Measurements from ENCODE around the gene NELL1.

The NELL1 gene

GRCh38 chr11:21465203-21465602 lies 795.8 kb downstream of the NELL1 start:
- Histone ChIP-seq H3K27me3 (ENCODE audit: control insufficient read depth, insufficient read depth, low read length) (no peaks in the 10 kb centered on the region), H3K36me3 (ENCODE audit: control insufficient read depth, insufficient read depth, low read length) (no peaks in the 10 kb centered on the region), H3K9me3 (ENCODE audit: control insufficient read depth, low read length) (no peaks in the 10 kb centered on the region), H3K4me3 (ENCODE audit: low read length) (no peak overlapping the region), H3K4me1 (ENCODE audit: control insufficient read depth, insufficient read depth, low read length) (no peaks in the 10 kb centered on the region), H3K9ac (ENCODE audit: low read length) (no peak overlapping the region)

- H3K27me3 ChIP-seq (ENCODE audit: control insufficient read depth, insufficient read depth, low read length) = no peaks in the 10 kb centered on the region
- H3K4me1 ChIP-seq (ENCODE audit: control insufficient read depth, insufficient read depth, low read length) = no peaks in the 10 kb centered on the region
- no peak overlapping the region for H3K4me3 ChIP-seq (ENCODE audit: low read length)
- no peak overlapping the region for H3K9ac ChIP-seq (ENCODE audit: low read length)
- no peaks in the 10 kb centered on the region for H3K36me3 ChIP-seq (ENCODE audit: control insufficient read depth, insufficient read depth, low read length)
- no peaks in the 10 kb centered on the region for H3K9me3 ChIP-seq (ENCODE audit: control insufficient read depth, low read length)
Measured at GRCh38 chr11:21465920-21466319, 796.5 kb downstream of the NELL1 start.

- Histone ChIP-seq H3K27me3 (ENCODE audit: control insufficient read depth, insufficient read depth, low read length) (no peaks in the 10 kb centered on the region), H3K36me3 (ENCODE audit: control insufficient read depth, insufficient read depth, low read length) (no peaks in the 10 kb centered on the region), H3K9ac (ENCODE audit: low read length) (no peak overlapping the region), H3K4me1 (ENCODE audit: control insufficient read depth, insufficient read depth, low read length) (no peaks in the 10 kb centered on the region), H3K9me3 (ENCODE audit: control insufficient read depth, low read length) (no peaks in the 10 kb centered on the region), H3K4me3 (ENCODE audit: low read length) (no peak overlapping the region)
Measured at GRCh38 chr11:21470521-21470920, 801.1 kb downstream of the NELL1 start.

- Histone ChIP-seq H3K9ac (ENCODE audit: low read length) (no peak overlapping the region), H3K27me3 (ENCODE audit: control insufficient read depth, insufficient read depth, low read length) (no peaks in the 10 kb centered on the region), H3K36me3 (ENCODE audit: control insufficient read depth, insufficient read depth, low read length) (no peaks in the 10 kb centered on the region), H3K9me3 (ENCODE audit: control insufficient read depth, low read length) (no peaks in the 10 kb centered on the region), H3K4me1 (ENCODE audit: control insufficient read depth, insufficient read depth, low read length) (no peaks in the 10 kb centered on the region), H3K4me3 (ENCODE audit: low read length) (no peak overlapping the region)
Measured at GRCh38 chr11:21472261-21472660, 802.9 kb downstream of the NELL1 start.

GRCh38 chr11:21474529-21474928 lies 805.1 kb downstream of the NELL1 start:
- Histone ChIP-seq H3K27me3 (ENCODE audit: control insufficient read depth, insufficient read depth, low read length) (no peaks in the 10 kb centered on the region), H3K4me1 (ENCODE audit: control insufficient read depth, insufficient read depth, low read length) (no peaks in the 10 kb centered on the region), H3K9ac (ENCODE audit: low read length) (no peak overlapping the region), H3K4me3 (ENCODE audit: low read length) (no peak overlapping the region), H3K9me3 (ENCODE audit: control insufficient read depth, low read length) (no peaks in the 10 kb centered on the region), H3K36me3 (ENCODE audit: control insufficient read depth, insufficient read depth, low read length) (no peaks in the 10 kb centered on the region)

GRCh38 chr11:21475276-21475675 lies 805.9 kb downstream of the NELL1 start:
- Histone ChIP-seq H3K4me1 (ENCODE audit: control insufficient read depth, insufficient read depth, low read length) (no peaks in the 10 kb centered on the region), H3K27me3 (ENCODE audit: control insufficient read depth, insufficient read depth, low read length) (no peaks in the 10 kb centered on the region), H3K36me3 (ENCODE audit: control insufficient read depth, insufficient read depth, low read length) (no peaks in the 10 kb centered on the region), H3K9ac (ENCODE audit: low read length) (no peak overlapping the region), H3K4me3 (ENCODE audit: low read length) (no peak overlapping the region), H3K9me3 (ENCODE audit: control insufficient read depth, low read length) (no peaks in the 10 kb centered on the region)

- H3K27me3 ChIP-seq (ENCODE audit: control insufficient read depth, insufficient read depth, low read length) = no peaks in the 10 kb centered on the region
Measured at GRCh38 chr11:21476588-21476987, 807.2 kb downstream of the NELL1 start.

GRCh38 chr11:21480240-21480639 lies 810.9 kb downstream of the NELL1 start:
- no peaks in the 10 kb centered on the region for H3K27me3 ChIP-seq (ENCODE audit: control insufficient read depth, insufficient read depth, low read length)
- no peak overlapping the region for H3K9ac ChIP-seq (ENCODE audit: low read length)
- no peaks in the 10 kb centered on the region for H3K9me3 ChIP-seq (ENCODE audit: control insufficient read depth, low read length)
- no peak overlapping the region for H3K4me3 ChIP-seq (ENCODE audit: low read length)
- no peaks in the 10 kb centered on the region for H3K4me1 ChIP-seq (ENCODE audit: control insufficient read depth, insufficient read depth, low read length)
- H3K36me3 ChIP-seq (ENCODE audit: control insufficient read depth, insufficient read depth, low read length) = no peaks in the 10 kb centered on the region

More at GRCh38 chr11:21476588-21476987, 807.2 kb downstream of the NELL1 start:
- Histone ChIP-seq H3K9ac (ENCODE audit: low read length) (no peak overlapping the region), H3K4me3 (ENCODE audit: low read length) (no peak overlapping the region), H3K9me3 (ENCODE audit: control insufficient read depth, low read length) (no peaks in the 10 kb centered on the region), H3K36me3 (ENCODE audit: control insufficient read depth, insufficient read depth, low read length) (no peaks in the 10 kb centered on the region), H3K4me1 (ENCODE audit: control insufficient read depth, insufficient read depth, low read length) (no peaks in the 10 kb centered on the region)

GRCh38 chr11:21481255-21481654 lies 811.9 kb downstream of the NELL1 start:
- Histone ChIP-seq H3K4me3 (ENCODE audit: low read length) (no peak overlapping the region), H3K27me3 (ENCODE audit: control insufficient read depth, insufficient read depth, low read length) (no peaks in the 10 kb centered on the region), H3K4me1 (ENCODE audit: control insufficient read depth, insufficient read depth, low read length) (no peaks in the 10 kb centered on the region), H3K9me3 (ENCODE audit: control insufficient read depth, low read length) (no peaks in the 10 kb centered on the region), H3K9ac (ENCODE audit: low read length) (no peak overlapping the region), H3K36me3 (ENCODE audit: control insufficient read depth, insufficient read depth, low read length) (no peaks in the 10 kb centered on the region)

- H3K4me3 ChIP-seq (ENCODE audit: low read length) = no peak overlapping the region
- H3K36me3 ChIP-seq (ENCODE audit: control insufficient read depth, insufficient read depth, low read length) = no peaks in the 10 kb centered on the region
- no peaks in the 10 kb centered on the region for H3K4me1 ChIP-seq (ENCODE audit: control insufficient read depth, insufficient read depth, low read length)
- H3K9me3 ChIP-seq (ENCODE audit: control insufficient read depth, low read length) = no peaks in the 10 kb centered on the region
- no peaks in the 10 kb centered on the region for H3K27me3 ChIP-seq (ENCODE audit: control insufficient read depth, insufficient read depth, low read length)
- no peak overlapping the region for H3K9ac ChIP-seq (ENCODE audit: low read length)
Measured at GRCh38 chr11:21484039-21484438, 814.7 kb downstream of the NELL1 start.

- Histone ChIP-seq H3K4me1 (ENCODE audit: control insufficient read depth, insufficient read depth, low read length) (no peaks in the 10 kb centered on the region), H3K27me3 (ENCODE audit: control insufficient read depth, insufficient read depth, low read length) (no peaks in the 10 kb centered on the region), H3K36me3 (ENCODE audit: control insufficient read depth, insufficient read depth, low read length) (no peaks in the 10 kb centered on the region), H3K4me3 (ENCODE audit: low read length) (no peak overlapping the region), H3K9me3 (ENCODE audit: control insufficient read depth, low read length) (no peaks in the 10 kb centered on the region), H3K9ac (ENCODE audit: low read length) (no peak overlapping the region)
Measured at GRCh38 chr11:21485006-21485405, 815.6 kb downstream of the NELL1 start.

- no peaks in the 10 kb centered on the region for H3K36me3 ChIP-seq (ENCODE audit: control insufficient read depth, insufficient read depth, low read length)
- H3K27me3 ChIP-seq (ENCODE audit: control insufficient read depth, insufficient read depth, low read length) = no peaks in the 10 kb centered on the region
- H3K4me1 ChIP-seq (ENCODE audit: control insufficient read depth, insufficient read depth, low read length) = no peaks in the 10 kb centered on the region
- H3K9me3 ChIP-seq (ENCODE audit: control insufficient read depth, low read length) = no peaks in the 10 kb centered on the region
- H3K4me3 ChIP-seq (ENCODE audit: low read length) = no peak overlapping the region
- no peak overlapping the region for H3K9ac ChIP-seq (ENCODE audit: low read length)
Measured at GRCh38 chr11:21485426-21485825, 816.0 kb downstream of the NELL1 start.

- H3K4me3 ChIP-seq (ENCODE audit: low read length) = no peak overlapping the region
- no peaks in the 10 kb centered on the region for H3K36me3 ChIP-seq (ENCODE audit: control insufficient read depth, insufficient read depth, low read length)
- H3K9me3 ChIP-seq (ENCODE audit: control insufficient read depth, low read length) = no peaks in the 10 kb centered on the region
- H3K27me3 ChIP-seq (ENCODE audit: control insufficient read depth, insufficient read depth, low read length) = no peaks in the 10 kb centered on the region
- no peaks in the 10 kb centered on the region for H3K4me1 ChIP-seq (ENCODE audit: control insufficient read depth, insufficient read depth, low read length)
- no peak overlapping the region for H3K9ac ChIP-seq (ENCODE audit: low read length)
Measured at GRCh38 chr11:21489416-21490115, 820.2 kb downstream of the NELL1 start.
